Cardiac muscle cell (in vitro differentiated cells and primary cell): Measurements from ENCODE around the gene PLAAT3. TPM values are rescaled to one million over a fixed set of nuclear protein-coding genes. Genes with fewer than 3 reads are reported as not detected.
"Not testable (repeated sequence)": the region's sequence is repeated elsewhere in the genome, so short reads cannot be mapped to it uniquely, and the experiment has no call there.

ENCODE experiments used
- DNase-seq, 2 donors: peaks; one replicate each; pipeline versions ENCODE4 v3.0.0 to v3.0.0-alpha.2; 2010 to 2017; ENCODE audit warnings: low read depth in 1 of 2, low spot score in 1 of 2
- H3K27ac ChIP-seq: fragments of 200-600 bp; sonication (generic); 2 replicates; pipeline ENCODE4 v1.5.1; 2016
- H3K27me3 ChIP-seq: fragments of 200-600 bp; sonication (generic); 2 replicates; pipeline ENCODE4 v1.6.0; 2016; ENCODE audit warnings: control low read depth
- H3K36me3 ChIP-seq: fragments of 200-600 bp; sonication (generic); 2 replicates; pipeline ENCODE4 v1.5.1; 2016; ENCODE audit warnings: control low read depth
- H3K4me1 ChIP-seq: fragments of 200-600 bp; sonication (generic); 2 replicates; pipeline ENCODE4 v1.8.1; 2017; ENCODE audit warnings: low read depth, mild to moderate bottlenecking, mixed run types
- H3K4me3 ChIP-seq: fragments of 200-600 bp; sonication (generic); 2 replicates; pipeline ENCODE4 v1.5.1; 2016; ENCODE audit warnings: mild to moderate bottlenecking
- H3K9me3 ChIP-seq: fragments of 200-600 bp; sonication (generic); 2 replicates; pipeline ENCODE4 v1.5.1; 2017; ENCODE audit warnings: low read depth, mild to moderate bottlenecking, control low read depth
- CTCF ChIP-seq: IDR thresholded peaks from 2 replicates; pipeline ENCODE4 v1.5.1; 2012; ENCODE audit warnings: low read depth, mild to moderate bottlenecking, low read length
- polyA plus RNA-seq: library from polyadenylated mRNA; unstranded; fragments of >200 nt; fragmentation: Nextera tagmentation; extraction: Ambion mirVana; gene quantifications from 2 replicates; pipeline ENCODE4 v1.2.1, GENCODE V29; 2016
- total RNA-seq: library from RNA; depleted of rRNA; stranded (reverse); fragments of >200 nt; gene quantifications from 2 replicates; pipeline ENCODE4 v1.2.3, GENCODE V29; 2016

Gene PLAAT3
- total and polyA plus RNA-seq, 2 experiments from 2014 or later: 10.0 to 10.8 TPM

- Histone ChIP-seq H3K4me3 (no peak overlapping the region), H3K9me3 (no peaks in the 10 kb centered on the region), H3K27ac (no peak overlapping the region), H3K27me3 (no peaks in the 10 kb centered on the region), H3K4me1 (peaks cover 9% of the 10 kb centered on the region), H3K36me3 (no peaks in the 10 kb centered on the region)
- TF ChIP-seq CTCF: no peak
- peak in 1 of 2 donors; percentile 65 for DNase-seq
These were observed 60.5 kb downstream of the PLAAT3 start for GRCh38 chr11:63553759-63554158.

GRCh38 chr11:63552921-63553320 lies 61.3 kb downstream of the PLAAT3 start:
- H3K9me3 ChIP-seq: no peaks in the 10 kb centered on the region
- H3K36me3 ChIP-seq: no peaks in the 10 kb centered on the region
- DNase-seq: no peak
- H3K4me3 ChIP-seq: no peak overlapping the region
- no peak overlapping the region for H3K27ac ChIP-seq
- TF ChIP-seq CTCF: no peak
- peaks cover 9% of the 10 kb centered on the region for H3K4me1 ChIP-seq
- no peaks in the 10 kb centered on the region for H3K27me3 ChIP-seq

DNA sequence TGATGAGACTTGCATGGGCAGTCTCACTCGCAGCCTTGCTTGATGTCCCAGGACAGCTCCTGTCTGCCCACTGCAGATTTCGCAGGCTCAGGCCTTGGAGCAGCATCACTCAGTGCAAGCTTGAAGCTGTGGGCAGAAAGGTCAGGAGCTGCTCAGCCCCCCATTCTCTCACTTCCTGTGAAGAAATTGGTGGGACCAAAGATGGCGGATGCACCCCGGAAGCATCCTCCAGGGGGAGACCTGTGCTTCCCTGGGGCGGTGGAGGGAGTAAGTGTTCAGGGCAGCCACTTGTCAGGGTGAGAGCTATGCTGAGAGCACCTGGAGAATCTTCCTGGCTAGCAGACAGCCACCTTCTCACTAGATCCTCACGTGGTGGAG lies 62.4 kb downstream of the PLAAT3 start:
- H3K27me3 ChIP-seq: no peaks in the 10 kb centered on the region
- H3K27ac ChIP-seq: no peak overlapping the region
- H3K36me3 ChIP-seq: no peaks in the 10 kb centered on the region
- H3K4me3 ChIP-seq: no peak overlapping the region
- H3K4me1 ChIP-seq: peaks cover 9% of the 10 kb centered on the region
- no peak for TF ChIP-seq CTCF
- DNase-seq: no peak
- H3K9me3 ChIP-seq: no peaks in the 10 kb centered on the region

- no peak for DNase-seq
- no peak for TF ChIP-seq CTCF
- Histone ChIP-seq H3K4me3 (no peak overlapping the region), H3K9me3 (no peaks in the 10 kb centered on the region), H3K4me1 (peaks cover 9% of the 10 kb centered on the region), H3K27ac (no peak overlapping the region), H3K36me3 (no peaks in the 10 kb centered on the region), H3K27me3 (no peaks in the 10 kb centered on the region)
These were observed 62.9 kb downstream of the PLAAT3 start for GRCh38 chr11:63551091-63551888.

DNA sequence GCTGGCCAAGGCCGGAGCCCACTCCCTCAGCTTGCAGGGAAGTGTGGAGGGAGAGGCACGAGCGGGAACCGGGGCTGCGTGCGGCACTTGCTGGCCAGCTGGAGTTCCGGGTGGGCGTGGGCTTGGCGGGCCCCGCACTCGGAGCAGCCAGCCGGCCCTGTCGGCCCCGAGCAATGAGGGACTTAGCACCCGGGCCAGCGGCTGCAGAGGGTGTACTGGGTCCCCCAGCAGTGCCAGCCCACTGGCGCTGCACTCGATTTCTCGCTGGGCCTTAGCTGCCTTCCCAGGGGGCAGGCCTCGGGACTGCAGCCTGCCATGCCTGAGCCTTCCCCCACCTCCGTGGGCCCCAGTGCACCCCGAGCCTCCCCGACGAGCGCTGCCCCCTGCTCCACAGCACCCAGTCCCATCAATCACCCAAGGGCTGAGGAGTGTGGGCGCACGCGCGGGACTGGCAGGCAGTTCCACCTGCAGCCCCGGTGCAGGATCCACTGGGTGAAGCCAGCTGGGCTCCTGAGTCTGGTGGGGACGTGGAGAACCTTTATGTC lies 64.0 kb downstream of the PLAAT3 start:
- not testable (repeated sequence) for H3K9me3 ChIP-seq, H3K27me3 ChIP-seq, H3K4me3 ChIP-seq, H3K27ac ChIP-seq, H3K4me1 ChIP-seq, DNase-seq, H3K36me3 ChIP-seq

DNA sequence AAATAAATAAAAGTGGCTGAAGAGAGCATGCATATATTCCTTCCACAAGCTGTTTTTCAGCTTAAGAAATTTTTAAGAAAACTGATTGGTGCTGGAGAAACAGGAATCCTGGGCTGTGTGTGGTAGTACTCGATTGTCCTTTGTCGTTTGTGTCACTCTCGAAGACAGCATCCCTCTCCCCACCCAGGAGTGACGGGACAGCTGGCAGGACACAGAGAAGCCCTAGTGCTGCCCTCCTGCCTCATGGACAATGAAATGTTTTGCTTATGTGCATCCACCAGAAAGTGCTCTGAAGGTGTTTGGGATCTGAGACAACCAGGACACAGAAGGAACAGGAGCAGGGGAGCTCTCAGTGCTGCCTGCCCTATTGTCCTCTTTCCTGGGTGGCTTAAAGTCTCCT lies 64.8 kb downstream of the PLAAT3 start:
- TF ChIP-seq CTCF: no peak
- Histone ChIP-seq H3K27ac (no peak overlapping the region), H3K9me3 (no peaks in the 10 kb centered on the region), H3K4me3 (no peak overlapping the region), H3K36me3 (no peaks in the 10 kb centered on the region), H3K27me3 (no peaks in the 10 kb centered on the region), H3K4me1 (peaks cover under 1% of the 10 kb centered on the region)
- DNase-seq: no peak
